ENCODE measurements around the gene GINS1.

GRCh38 chr20:25471020-25471419 is 63.5 kb downstream of the GINS1 start:
- TF ChIP-seq, protein P1, sequence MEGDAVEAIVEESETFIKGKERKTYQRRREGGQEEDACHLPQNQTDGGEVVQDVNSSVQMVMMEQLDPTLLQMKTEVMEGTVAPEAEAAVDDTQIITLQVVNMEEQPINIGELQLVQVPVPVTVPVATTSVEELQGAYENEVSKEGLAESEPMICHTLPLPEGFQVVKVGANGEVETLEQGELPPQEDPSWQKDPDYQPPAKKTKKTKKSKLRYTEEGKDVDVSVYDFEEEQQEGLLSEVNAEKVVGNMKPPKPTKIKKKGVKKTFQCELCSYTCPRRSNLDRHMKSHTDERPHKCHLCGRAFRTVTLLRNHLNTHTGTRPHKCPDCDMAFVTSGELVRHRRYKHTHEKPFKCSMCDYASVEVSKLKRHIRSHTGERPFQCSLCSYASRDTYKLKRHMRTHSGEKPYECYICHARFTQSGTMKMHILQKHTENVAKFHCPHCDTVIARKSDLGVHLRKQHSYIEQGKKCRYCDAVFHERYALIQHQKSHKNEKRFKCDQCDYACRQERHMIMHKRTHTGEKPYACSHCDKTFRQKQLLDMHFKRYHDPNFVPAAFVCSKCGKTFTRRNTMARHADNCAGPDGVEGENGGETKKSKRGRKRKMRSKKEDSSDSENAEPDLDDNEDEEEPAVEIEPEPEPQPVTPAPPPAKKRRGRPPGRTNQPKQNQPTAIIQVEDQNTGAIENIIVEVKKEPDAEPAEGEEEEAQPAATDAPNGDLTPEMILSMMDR (IDR thresholded peaks at IDR 0.05 in 8 of 11, conservative IDR thresholded peaks at IDR 0.05 in 3 of 11), result no peak
- no peak for TF ChIP-seq POLR2A (IDR thresholded peaks at IDR 0.05)
- TF ChIP-seq POLR2AphosphoS5 (IDR thresholded peaks at IDR 0.05), result no peak
